GM12878 (cell line): ENCODE data around the gene OPRM1. TPM values are rescaled to one million over a fixed set of nuclear protein-coding genes. Genes with fewer than 3 reads are reported as not detected.

Experiments
- ATAC-seq: fragments of 200-7000 bp; cut with Tn5 transposase; 3 replicates; pipeline ENCODE4 v1.9.1; 2020; ENCODE audit warnings: mild to moderate bottlenecking, moderate library complexity
- BruUV-seq: library from RNA; stranded (reverse); fragments of 400-500 nt; replicated peaks from 2 replicates; lab custom pipeline; 2021; lab: Mats Ljungman, UMichigan
- CTCF ChIA-PET: fragments of 300-600 bp; sonication (Branson Sonifier 250); formaldehyde crosslinking; extraction: SDS; loops from one replicate; lab custom pipeline; 2021; ENCODE audit warnings: inconsistent platforms; lab: Yijun Ruan, JAX
- POLR2A ChIA-PET: fragments of 350-600 bp; formaldehyde crosslinking; extraction: SDS; loops from one replicate; lab custom pipeline; 2021; ENCODE audit warnings: inconsistent platforms; lab: Charles Lee
- RAD21 ChIA-PET: fragments of 300-600 bp; sonication (Branson Sonifier 250); formaldehyde crosslinking; loops from one replicate; lab custom pipeline; 2023; ENCODE audit warnings: antibody characterized with exemption; ENCODE audit not compliant: unreplicated experiment; lab: Charles Lee
- SMC1A ChIA-PET: fragments of 300-600 bp; sonication (Branson Sonifier 250); formaldehyde crosslinking; loops from one replicate; lab custom pipeline; 2023; ENCODE audit not compliant: unreplicated experiment, uncharacterized antibody; lab: Charles Lee
- DNase-seq: peaks from one replicate; pipeline ENCODE4 v3.0.0-alpha.2; 2011; ENCODE audit warnings: low read depth, low spot score
- FAIRE-seq: peaks from 3 replicates; lab custom pipeline; 2011; peaks lifted over from hg19 to GRCh38; lab: Jason Lieb, UNC
- H2AFZ ChIP-seq: 2 replicates; pipeline ENCODE4 v1.6.0; 2011; ENCODE audit warnings: low read depth, low read length, control low read depth; ENCODE audit not compliant: control insufficient read depth
- H3K27ac ChIP-seq: 2 replicates; pipeline ENCODE4 v1.5.1; 2011; ENCODE audit warnings: control low read depth; ENCODE audit not compliant: control insufficient read depth, insufficient read depth
- H3K27me3 ChIP-seq, 2 experiments: replicated peaks in 1 of 2; 2 replicates each; pipeline versions ENCODE4 v1.6.0 to v1.6.1; 2011; ENCODE audit warnings: low read length in 1 of 2; ENCODE audit not compliant: control insufficient read depth in 2 of 2, insufficient read depth in 2 of 2
- H3K36me3 ChIP-seq, 2 experiments: 2 replicates each; pipeline ENCODE4 v1.5.1; 2011; ENCODE audit warnings: low read length in 1 of 2; ENCODE audit not compliant: control insufficient read depth in 2 of 2, insufficient read depth in 2 of 2
- H3K4me1 ChIP-seq: 2 replicates; pipeline ENCODE4 v1.6.1; 2011; ENCODE audit warnings: mild to moderate bottlenecking, low read length, moderate library complexity, mixed read lengths; ENCODE audit not compliant: control insufficient read depth, insufficient read depth
- H3K4me2 ChIP-seq: 2 replicates; pipeline ENCODE4 v1.6.0; 2011; ENCODE audit warnings: control low read depth; ENCODE audit not compliant: control insufficient read depth, insufficient read depth
- H3K4me3 ChIP-seq: fragments of 200-600 bp; sonication (generic); 2 replicates; pipeline ENCODE4 v1.5.1; 2016
- H3K79me2 ChIP-seq: 2 replicates; pipeline ENCODE4 v1.6.0; 2011; ENCODE audit warnings: low read length; ENCODE audit not compliant: control insufficient read depth, insufficient read depth
- H3K9ac ChIP-seq: 2 replicates; pipeline ENCODE4 v1.8.0; 2011; ENCODE audit warnings: low read length, control low read depth, mixed read lengths; ENCODE audit not compliant: control insufficient read depth, insufficient read depth
- H3K9me3 ChIP-seq: replicated peaks from 3 replicates; pipeline ENCODE4 v1.5.1; 2011; ENCODE audit warnings: mild to moderate bottlenecking, low read length; ENCODE audit not compliant: control insufficient read depth, insufficient read depth
- H4K20me1 ChIP-seq: 2 replicates; pipeline ENCODE4 v1.6.0; 2011; ENCODE audit not compliant: control insufficient read depth, insufficient read depth
- ATF3 ChIP-seq: IDR thresholded peaks from 2 replicates; pipeline ENCODE4 v1.6.1; 2011; ENCODE audit warnings: low read depth, mild to moderate bottlenecking, low read length, moderate library complexity, borderline replicate concordance; ENCODE audit errors: extremely low read depth
- CBX3 ChIP-seq: fragments of 200-600 bp; sonication (generic); IDR thresholded peaks from 2 replicates; pipeline ENCODE4 v1.6.1; 2016; ENCODE audit warnings: low read depth, borderline replicate concordance
- CEBPZ ChIP-seq: fragments of 150-350 bp; IDR thresholded peaks from 2 replicates; pipeline ENCODE4 v1.6.1; 2016; ENCODE audit warnings: low read depth, low read length
- CTCF ChIP-seq, 3 experiments: IDR thresholded peaks in 2 of 3; conservative IDR thresholded peaks in 1 of 3; 2 replicates each; pipeline ENCODE4 v1.5.1; 2011; ENCODE audit warnings: low read depth in 3 of 3, low read length in 3 of 3, mild to moderate bottlenecking in 3 of 3, control low read depth in 2 of 3, moderate library complexity in 2 of 3, inconsistent platforms in 1 of 3, mixed read lengths in 1 of 3; ENCODE audit not compliant: control insufficient read depth in 2 of 3, insufficient read depth in 1 of 3; ENCODE audit errors: extremely low read depth in 1 of 3
- IRF4 ChIP-seq: IDR thresholded peaks from 2 replicates; pipeline ENCODE4 v1.6.1; 2011; ENCODE audit warnings: low read depth, low read length
- MYB ChIP-seq: fragments of 150-350 bp; IDR thresholded peaks from 2 replicates; pipeline ENCODE4 v1.6.1; 2014; ENCODE audit warnings: mild to moderate bottlenecking, low read depth, low read length, borderline replicate concordance
- NFXL1 ChIP-seq: fragments of 450-650 bp; IDR thresholded peaks from 2 replicates; pipeline ENCODE4 v1.6.1; 2017; ENCODE audit warnings: antibody characterized with exemption, mild to moderate bottlenecking, borderline replicate concordance
- PAX5 ChIP-seq: IDR thresholded peaks from 2 replicates; pipeline ENCODE4 v1.6.1; 2011; ENCODE audit warnings: low read depth, low read length, borderline replicate concordance
- POU2F2 ChIP-seq: IDR thresholded peaks from 3 replicates; pipeline ENCODE4 v1.6.1; 2011; ENCODE audit warnings: low read depth, mild to moderate bottlenecking, low read length, borderline replicate concordance
- RELB ChIP-seq: fragments of 450-650 bp; IDR thresholded peaks from 2 replicates; pipeline ENCODE4 v1.6.1; 2017; ENCODE audit warnings: low read depth, mild to moderate bottlenecking, moderate library complexity
- RFX5 ChIP-seq: IDR thresholded peaks from 2 replicates; pipeline ENCODE4 v1.6.1; 2011; ENCODE audit warnings: low read depth, low read length, improper control_type of control experiment
- TAF1 ChIP-seq: IDR thresholded peaks from 2 replicates; pipeline ENCODE4 v1.6.1; 2011; ENCODE audit warnings: mild to moderate bottlenecking, low read depth, low read length, borderline replicate concordance
- WGBS: methylation state at CpG from one replicate; pipeline ENCODE4 v1.1.6; 2016; ENCODE audit warnings: low lambda C conversion rate; ENCODE audit not compliant: insufficient replicate concordance, insufficient coverage; ENCODE audit errors: missing lambda C conversion rate; 5-methylcytosine and 5-hydroxymethylcytosine counted together
- in situ Hi-C: fragments of 300-500 bp; cut with MboI; formaldehyde crosslinking; loops from 9 replicates; pipeline ENCODE4 v1.14.3; 2018; ENCODE audit warnings: mixed read lengths
- intact Hi-C: fragments of 100-400 bp; cut with micrococcal nuclease; formaldehyde crosslinking; loops from one replicate; pipeline ENCODE4 v1.14.2; 2022; ENCODE audit not compliant: unreplicated experiment
- polyA plus RNA-seq, 11 experiments: library from polyadenylated mRNA; depleted of rRNA in 4 of 11; unstranded in 6 of 11; stranded (reverse) in 5 of 11; fragments of >200 nt; fragmentation: Nextera tagmentation in 4 of 11; fragmentation: Illumina TruSeq in 1 of 11; extraction: Ambion mirVana in 4 of 11; extraction: Trizol in 1 of 11; gene quantifications; 1 replicate in 1 of 11; 2 replicates in 10 of 11; pipeline versions ENCODE4 v1.2.1 to v1.2.3, GENCODE V29; 2011 to 2016; ENCODE audit warnings: inconsistent platforms in 2 of 11, missing spikeins in 2 of 11, low read depth in 1 of 11
- total RNA-seq, 4 experiments: library from RNA; depleted of rRNA in 3 of 4; stranded (reverse); fragments of >200 nt in 3 of 4; fragmentation: Illumina TruSeq in 1 of 4; extraction: Trizol in 1 of 4; gene quantifications; 2 replicates each; pipeline versions ENCODE4 v1.2.1 to v1.2.3, GENCODE V29; 2013 to 2021

Gene OPRM1
- total and polyA plus RNA-seq, 10 of the 15 experiments (the other 5 are each of a cell fraction or from before 2014, with no cell fraction given), result not detected

- no peak for FAIRE-seq
- CTCF ChIA-PET, result interaction anchor here (0.5 to 1.8 kb wide), 7 partner anchors 10 to 194 kb away, joined by 3 to 7 read pairs (median 4); no protein-coding TSS in a partner anchor
- TF ChIP-seq TAF1 (no peak), CTCF (IDR thresholded peaks at IDR 0.05 in 2 of 3, conservative IDR thresholded peaks at IDR 0.05 in 1 of 3; ENCODE audit: control insufficient read depth in 2 of 3, extremely low read depth in 1 of 3, insufficient read depth in 1 of 3, low read depth in 3 of 3, low read length in 3 of 3) (no peak), CBX3 (no peak), IRF4 (no peak), POU2F2 (no peak), MYB (no peak), PAX5 (no peak), RELB (no peak), RFX5 (no peak), NFXL1 (no peak), ATF3 (no peak), CEBPZ (no peak)
These were observed 157.4 kb downstream of the OPRM1 start for GRCh38 chr6:154196333-154196885.

More at GRCh38 chr6:154196333-154196885, 157.4 kb downstream of the OPRM1 start:
- H3K27me3 ChIP-seq, result no peaks in the 10 kb centered on the region
- no TSS peak for BruUV-seq
- ChIA-PET POLR2A (interaction anchor here (0.7 kb wide), 2 partner anchors 11 to 21 kb away, joined by 3 read pairs; no protein-coding TSS in a partner anchor), RAD21 (interaction anchor here (0.7 kb wide), 1 partner anchor 29 kb away, joined by 4 read pairs; no protein-coding TSS in a partner anchor), SMC1A (interaction anchor here (0.8 to 1.7 kb wide), 9 partner anchors 12 to 81 kb away, joined by 3 to 4 read pairs (median 3); no protein-coding TSS in a partner anchor)
- peaks cover 3 to 4% of the 10 kb centered on the region in 2 experiments; a peak in 3 of 4 replicates for H3K36me3 ChIP-seq
- no peaks in the 10 kb centered on the region; the same call in 2 of the 3 replicates for H3K9me3 ChIP-seq
- H3K79me2 ChIP-seq, result no peaks in the 10 kb centered on the region; the same call in 1 of the 2 replicates
- no peak overlapping the region for H3K27ac ChIP-seq
- DNase-seq (no peak), ATAC-seq (no peak)
- H3K9ac ChIP-seq, result no peak overlapping the region
- no peaks in the 10 kb centered on the region for H4K20me1 ChIP-seq
- no peak overlapping the region for H3K4me2 ChIP-seq
- WGBS, result 71% methylated on average over 1 of the region's 1 CpG
- in situ Hi-C loops, result no loop called here
- intact Hi-C loops, result no loop called here
- H3K4me3 ChIP-seq, result no peak overlapping the region
- no peak overlapping the region for H2AFZ ChIP-seq
- H3K4me1 ChIP-seq, result no peaks in the 10 kb centered on the region
